GM12864 (cell line): Measurements from ENCODE around the gene NUTM2G.
"Not testable (repeated sequence)": the region's sequence is repeated elsewhere in the genome, so short reads cannot be mapped to it uniquely, and the experiment has no call there.

ENCODE experiments used
- DNase-seq: peaks from one replicate; pipeline ENCODE4 v3.0.0-alpha.2; 2011; ENCODE audit warnings: low read depth
- H3K4me3 ChIP-seq: 2 replicates; pipeline ENCODE4 v1.5.1; 2011; ENCODE audit warnings: mild to moderate bottlenecking, low read depth, low read length, control low read depth
- TF ChIP-seq, protein P1 (sequence below): IDR thresholded peaks from 2 replicates; pipeline ENCODE4 v1.5.1; 2011; ENCODE audit warnings: low read depth, mild to moderate bottlenecking, moderate library complexity, low read length, control low read depth, inconsistent platforms; ENCODE audit errors: missing control alignments

The NUTM2G gene, protein sequence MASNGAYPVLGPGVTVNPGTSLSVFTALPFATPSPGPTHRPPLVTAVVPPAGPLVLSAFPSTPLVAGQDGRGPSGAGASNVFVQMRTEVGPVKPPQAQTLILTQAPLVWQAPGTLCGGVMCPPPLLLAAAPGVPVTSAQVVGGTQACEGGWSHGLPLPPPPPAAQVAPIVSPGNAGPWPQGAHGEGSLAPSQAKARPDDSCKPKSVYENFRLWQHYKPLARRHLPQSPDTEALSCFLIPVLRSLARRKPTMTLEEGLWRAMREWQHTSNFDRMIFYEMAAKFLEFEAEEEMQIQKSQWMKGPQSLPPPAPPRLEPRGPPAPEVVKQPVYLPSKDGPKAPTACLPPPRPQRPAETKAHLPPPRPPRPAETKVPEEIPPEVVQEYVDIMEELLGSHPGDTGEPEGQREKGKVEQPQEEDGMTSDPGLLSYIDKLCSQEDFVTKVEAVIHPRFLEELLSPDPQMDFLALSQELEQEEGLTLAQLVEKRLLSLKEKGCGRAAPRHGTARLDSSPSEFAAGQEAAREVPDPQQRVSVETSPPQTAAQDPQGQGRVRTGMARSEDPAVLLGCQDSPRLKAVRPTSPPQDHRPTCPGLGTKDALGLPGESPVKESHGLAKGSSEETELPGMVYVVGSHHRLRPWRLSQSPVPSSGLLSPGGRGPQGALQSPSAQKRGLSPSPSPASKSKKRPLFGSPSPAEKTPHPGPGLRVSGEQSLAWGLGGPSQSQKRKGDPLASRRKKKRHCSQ

DNA sequence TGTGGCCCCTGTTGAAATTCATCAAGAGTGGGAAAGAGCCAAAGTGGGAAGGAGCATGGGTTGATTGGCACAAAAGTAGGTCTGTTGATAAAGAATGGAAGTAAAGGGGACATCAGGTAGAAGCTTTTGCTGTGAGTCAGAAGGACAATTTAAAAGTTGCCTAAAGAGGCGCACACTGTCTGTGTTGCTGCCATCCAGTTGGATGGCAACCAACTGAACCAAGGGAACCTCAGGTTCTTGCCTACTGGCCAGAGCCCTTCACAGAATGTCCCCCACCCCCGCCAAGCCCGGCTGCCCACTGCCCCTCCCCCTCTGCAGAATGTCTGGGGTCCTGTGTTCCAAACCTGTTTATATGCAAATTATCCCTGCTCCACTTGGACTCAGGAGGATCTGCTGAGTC, at the start of gene NUTM2G:
TSS of gene NUTM2G (plus strand) at position 301 of the 400 bp plus-strand sequence. CDS start 182 bp downstream, outside the sequence.
- not testable (repeated sequence) for H3K4me3 ChIP-seq, DNase-seq

DNA sequence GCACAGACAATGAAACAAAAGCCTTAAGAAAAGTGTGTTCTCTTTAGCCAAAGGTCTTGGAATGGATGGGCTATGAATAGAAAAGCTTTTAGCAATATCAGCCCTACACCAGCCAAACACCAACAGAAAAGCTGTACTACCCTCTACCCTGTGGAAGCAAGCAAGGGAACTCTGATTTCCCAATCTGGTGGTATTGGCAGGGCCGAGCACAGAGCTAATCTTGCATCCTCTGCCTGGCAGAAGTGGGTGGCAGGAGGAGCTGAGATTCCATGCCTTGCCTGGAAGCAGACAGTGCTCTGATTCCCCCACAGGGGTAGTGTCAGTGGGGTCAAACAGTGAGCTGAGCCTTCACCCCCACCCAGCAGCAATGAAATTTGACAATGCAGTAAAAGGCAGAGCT, 44.7 kb upstream of the NUTM2G start:
- DNase-seq, result no peak
- TF ChIP-seq, protein P1, sequence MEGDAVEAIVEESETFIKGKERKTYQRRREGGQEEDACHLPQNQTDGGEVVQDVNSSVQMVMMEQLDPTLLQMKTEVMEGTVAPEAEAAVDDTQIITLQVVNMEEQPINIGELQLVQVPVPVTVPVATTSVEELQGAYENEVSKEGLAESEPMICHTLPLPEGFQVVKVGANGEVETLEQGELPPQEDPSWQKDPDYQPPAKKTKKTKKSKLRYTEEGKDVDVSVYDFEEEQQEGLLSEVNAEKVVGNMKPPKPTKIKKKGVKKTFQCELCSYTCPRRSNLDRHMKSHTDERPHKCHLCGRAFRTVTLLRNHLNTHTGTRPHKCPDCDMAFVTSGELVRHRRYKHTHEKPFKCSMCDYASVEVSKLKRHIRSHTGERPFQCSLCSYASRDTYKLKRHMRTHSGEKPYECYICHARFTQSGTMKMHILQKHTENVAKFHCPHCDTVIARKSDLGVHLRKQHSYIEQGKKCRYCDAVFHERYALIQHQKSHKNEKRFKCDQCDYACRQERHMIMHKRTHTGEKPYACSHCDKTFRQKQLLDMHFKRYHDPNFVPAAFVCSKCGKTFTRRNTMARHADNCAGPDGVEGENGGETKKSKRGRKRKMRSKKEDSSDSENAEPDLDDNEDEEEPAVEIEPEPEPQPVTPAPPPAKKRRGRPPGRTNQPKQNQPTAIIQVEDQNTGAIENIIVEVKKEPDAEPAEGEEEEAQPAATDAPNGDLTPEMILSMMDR, result no peak

DNA sequence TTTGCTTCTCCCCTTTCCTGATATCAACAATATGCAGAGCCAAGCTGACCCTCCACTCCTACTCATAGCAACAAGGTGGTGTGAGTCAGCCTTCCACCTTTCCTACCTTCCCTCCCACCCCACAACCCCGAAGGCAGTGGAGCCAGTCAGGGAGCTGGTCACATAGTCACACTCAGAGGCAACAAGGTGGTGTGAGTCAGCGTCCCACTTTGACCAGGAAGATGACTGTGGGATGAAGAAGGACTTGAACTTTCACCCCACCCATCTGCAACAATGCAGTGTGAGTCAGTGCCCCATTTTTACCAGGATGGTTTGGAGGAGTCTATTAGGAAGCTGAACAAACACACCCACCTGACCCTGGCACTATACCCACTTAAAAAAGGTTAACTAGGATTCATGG, 44.2 kb upstream of the NUTM2G start:
- TF ChIP-seq, protein P1, result no peak
- H3K4me3 ChIP-seq, result no peak overlapping the region
- no peak for DNase-seq

More for the DNA sequence above, 44.7 kb upstream of the NUTM2G start:
- H3K4me3 ChIP-seq, result no peak overlapping the region

DNA sequence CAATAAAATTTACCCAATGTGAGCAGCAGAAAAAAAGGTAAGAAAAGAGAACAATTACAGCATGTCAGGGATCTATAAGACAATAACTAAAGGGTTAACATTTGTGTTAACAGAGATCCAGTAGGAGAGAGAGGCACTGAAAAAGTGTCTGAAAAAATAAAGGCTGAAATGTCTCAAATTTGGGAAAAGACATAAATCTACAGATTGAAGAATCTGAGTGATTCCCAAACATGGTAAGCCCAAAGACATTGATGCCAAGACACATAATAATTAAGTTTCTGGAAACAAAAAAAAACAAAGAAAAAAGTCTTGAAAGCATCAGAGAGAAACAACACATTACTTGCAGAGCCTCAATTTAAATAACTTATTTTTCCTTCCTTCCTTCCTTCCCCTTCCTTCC, 43.2 kb upstream of the NUTM2G start:
- TF ChIP-seq, protein P1, result no peak
- no peak overlapping the region for H3K4me3 ChIP-seq
- no peak for DNase-seq

DNA sequence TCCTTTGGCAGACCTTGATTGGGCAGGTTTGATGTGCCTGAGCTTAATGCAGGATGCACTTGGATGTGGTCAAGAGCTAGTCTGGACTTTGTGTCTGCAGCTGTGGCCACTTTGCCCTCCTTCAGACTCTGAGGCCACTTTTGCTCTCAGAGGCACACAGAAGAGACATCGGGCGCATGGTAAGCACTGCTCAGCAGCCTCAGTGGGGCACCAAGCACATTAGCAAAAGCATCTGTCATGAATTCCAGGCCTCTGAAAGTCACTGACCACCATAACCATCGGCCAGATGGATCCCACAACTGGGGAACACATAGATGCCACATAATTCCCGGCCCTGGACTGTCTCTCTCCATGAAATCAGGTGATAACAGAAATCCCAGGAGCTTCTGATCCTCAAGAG, 40.1 kb upstream of the NUTM2G start:
- no peak for DNase-seq
- TF ChIP-seq, protein P1, result no peak
- H3K4me3 ChIP-seq, result no peak overlapping the region

DNA sequence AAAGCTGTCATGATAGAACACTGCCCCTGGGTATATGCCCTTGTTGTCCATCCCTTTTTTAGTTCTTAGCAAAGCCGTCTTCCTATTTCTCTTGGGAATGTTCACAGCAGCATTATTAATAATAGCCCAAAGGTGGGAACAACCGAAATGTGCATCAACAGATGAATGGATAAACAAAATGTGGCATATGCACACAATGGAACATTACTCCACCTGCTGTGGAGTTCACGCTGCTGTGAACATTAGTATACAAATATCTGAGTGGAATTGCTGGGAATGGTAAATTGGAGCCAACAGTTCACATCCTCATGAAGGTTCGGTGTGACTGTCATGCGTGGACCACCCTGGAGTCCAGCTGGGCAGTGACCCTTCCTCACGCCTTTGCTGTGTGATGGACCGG, 36.5 kb upstream of the NUTM2G start:
- no peak for DNase-seq
- no peak overlapping the region for H3K4me3 ChIP-seq

DNA sequence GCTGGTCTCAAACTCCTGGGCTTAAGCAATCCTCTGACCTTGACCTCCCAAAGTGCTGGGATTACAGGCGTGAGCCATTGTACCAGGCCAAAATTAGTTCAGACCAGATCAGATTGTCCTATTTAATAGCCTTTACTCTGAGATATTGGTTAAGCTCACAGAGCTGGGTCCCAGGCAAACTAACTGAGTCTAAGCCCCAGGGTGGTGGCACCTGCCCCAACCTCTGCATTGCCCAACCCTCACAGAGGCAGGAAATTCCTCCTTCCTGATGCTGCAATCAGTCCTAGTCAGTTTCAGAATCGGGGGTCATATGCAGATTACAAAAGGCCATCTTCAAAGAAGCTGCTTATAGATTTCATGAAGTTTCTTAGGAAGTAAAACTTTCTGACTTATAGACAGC, 28.6 kb upstream of the NUTM2G start:
- H3K4me3 ChIP-seq, DNase-seq: not testable (repeated sequence)

More for the DNA sequence above, 36.5 kb upstream of the NUTM2G start:
- TF ChIP-seq, protein P1, result no peak

DNA sequence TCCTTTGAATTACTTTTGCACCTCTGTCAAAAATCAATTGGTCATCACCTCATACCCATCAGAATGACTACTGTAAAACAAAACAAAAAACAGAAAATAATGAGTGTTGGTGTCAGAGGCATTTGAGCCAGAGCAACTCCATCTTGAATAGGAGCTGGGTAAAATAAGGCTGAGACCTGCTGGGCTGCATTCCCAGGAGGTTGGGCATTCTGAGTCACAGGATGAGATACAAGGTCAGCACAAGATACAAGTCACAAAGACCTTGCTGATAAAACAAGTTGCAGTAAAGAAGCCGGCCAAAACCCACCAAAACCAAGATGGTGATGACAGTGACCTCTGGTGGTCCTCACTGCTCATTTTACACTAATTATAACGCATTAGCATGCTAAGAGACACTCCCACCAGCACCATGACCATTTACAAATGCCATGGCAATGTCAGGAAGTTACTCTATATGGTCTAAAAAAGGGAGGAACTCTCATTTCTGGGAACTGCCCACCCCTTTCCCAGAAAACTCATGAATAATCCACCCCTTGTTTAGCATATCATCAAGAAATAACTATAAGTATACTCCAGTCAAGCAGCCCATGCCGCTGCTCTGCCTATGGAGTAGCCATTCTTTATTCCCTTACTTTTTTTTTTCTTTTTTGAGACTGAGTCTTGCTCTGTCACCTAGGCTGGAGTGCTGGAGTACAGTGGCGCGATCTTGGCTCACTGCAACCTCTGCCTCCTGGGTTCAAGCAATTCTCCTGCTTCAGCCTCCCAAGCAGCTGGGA, 23.5 kb upstream of the NUTM2G start:
- not testable (repeated sequence) for H3K4me3 ChIP-seq, DNase-seq

DNA sequence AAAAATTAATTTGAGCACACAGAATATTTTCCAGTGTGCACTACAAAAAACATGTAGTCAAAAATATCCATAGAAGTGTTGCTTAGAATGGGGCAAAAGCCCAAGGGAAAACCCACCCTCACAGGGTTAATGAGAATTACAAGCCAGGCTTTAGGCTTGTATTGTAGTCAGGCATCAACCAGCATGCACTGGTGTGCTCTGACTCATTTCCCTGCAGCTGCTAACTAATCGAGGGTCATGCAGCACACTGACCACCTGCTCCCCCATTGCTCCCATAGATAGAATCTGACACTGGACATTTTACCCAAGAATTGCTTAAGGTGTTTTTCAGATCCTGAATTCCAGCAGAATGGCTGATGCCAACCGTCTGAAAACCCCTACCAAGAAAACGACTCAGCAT, 20.2 kb upstream of the NUTM2G start:
- H3K4me3 ChIP-seq, DNase-seq: not testable (repeated sequence)

DNA sequence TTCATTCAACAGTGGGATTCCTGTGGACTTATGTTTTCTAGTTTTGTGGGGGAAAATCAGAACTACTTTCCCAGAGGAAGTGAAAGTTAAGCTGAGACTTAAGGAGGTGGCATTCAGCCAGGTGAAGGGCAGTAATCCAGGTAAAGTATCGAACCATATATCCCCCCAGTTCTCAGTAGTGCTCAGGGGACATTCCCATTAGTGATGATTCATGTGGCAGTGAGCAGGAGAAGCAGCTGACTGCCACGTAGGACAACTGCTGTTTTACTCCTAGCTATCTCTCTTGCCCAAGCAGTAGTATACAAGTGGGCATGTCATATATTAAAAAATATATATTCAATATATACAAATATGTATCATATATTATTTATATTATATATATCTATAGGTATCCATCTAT, 13.1 kb upstream of the NUTM2G start:
- not testable (repeated sequence) for H3K4me3 ChIP-seq, DNase-seq

DNA sequence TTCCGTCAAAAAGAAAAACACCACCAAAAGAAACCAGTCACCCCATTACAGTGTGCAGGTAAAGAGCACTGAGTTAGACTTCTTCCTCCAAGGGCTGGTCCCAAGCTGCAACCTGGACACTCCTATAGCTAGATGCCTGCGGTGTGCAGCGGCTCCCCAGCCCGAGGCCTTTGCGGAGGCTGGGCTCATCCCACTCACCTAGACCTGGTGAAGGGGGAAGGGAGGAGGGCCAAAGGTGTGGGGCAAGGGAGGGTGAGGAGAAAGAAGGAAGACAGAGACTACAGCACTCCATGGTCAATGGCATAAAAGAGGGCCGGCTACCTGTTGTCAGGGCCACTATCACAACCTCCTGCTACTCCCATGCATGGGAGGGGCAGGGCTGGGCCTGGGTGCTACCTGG, 12.1 kb upstream of the NUTM2G start:
- H3K4me3 ChIP-seq, DNase-seq: not testable (repeated sequence)

DNA sequence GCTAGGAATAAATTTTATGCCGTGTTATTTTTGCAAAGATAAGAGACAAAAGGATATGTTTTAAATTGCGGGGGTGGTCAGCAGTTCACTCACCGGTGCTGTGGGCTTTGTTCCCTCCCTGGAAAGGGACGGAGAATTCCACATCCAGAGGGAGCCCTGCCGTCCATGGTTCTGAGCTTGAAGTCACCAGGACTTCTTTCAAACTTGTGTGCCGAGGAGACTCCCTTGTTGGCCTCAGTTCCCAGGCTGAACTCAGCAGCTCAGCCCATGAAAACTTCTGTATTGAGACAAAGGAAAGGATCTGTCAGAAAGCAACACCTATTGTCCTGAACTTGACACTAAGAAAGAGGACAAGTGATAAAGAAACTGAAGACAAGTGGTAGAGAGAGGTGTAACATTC, 10.1 kb upstream of the NUTM2G start:
- not testable (repeated sequence) for DNase-seq

More for the DNA sequence above, 10.1 kb upstream of the NUTM2G start:
- not testable (repeated sequence) for H3K4me3 ChIP-seq
